HUES6 (cell line): ENCODE data around the gene LCOR.

Experiments
- H3K27ac ChIP-seq: 2 replicates; pipeline ENCODE4 v1.7.0; 2013; ENCODE audit warnings: low read depth, mild to moderate bottlenecking, low read length, inconsistent platforms
- H3K27me3 ChIP-seq: 2 replicates; pipeline ENCODE4 v1.6.1; 2013; ENCODE audit warnings: low read length; ENCODE audit not compliant: control insufficient read depth, insufficient read depth
- H3K36me3 ChIP-seq: 2 replicates; pipeline ENCODE4 v1.6.1; 2013; ENCODE audit warnings: low read length; ENCODE audit not compliant: control insufficient read depth, insufficient read depth
- H3K4me1 ChIP-seq: 2 replicates; pipeline ENCODE4 v1.6.1; 2013; ENCODE audit warnings: low read length; ENCODE audit not compliant: control insufficient read depth, insufficient read depth
- H3K4me3 ChIP-seq: 2 replicates; pipeline ENCODE4 v1.5.1; 2013; ENCODE audit warnings: low read depth, low read length
- H3K9ac ChIP-seq: one replicate; pipeline ENCODE4 v1.6.1; 2013; ENCODE audit warnings: mild to moderate bottlenecking, low read length
- H3K9me3 ChIP-seq: 2 replicates; pipeline ENCODE4 v1.6.1; 2013; ENCODE audit warnings: low read depth, low read length; ENCODE audit not compliant: control insufficient read depth, insufficient read depth

Gene LCOR

DNA sequence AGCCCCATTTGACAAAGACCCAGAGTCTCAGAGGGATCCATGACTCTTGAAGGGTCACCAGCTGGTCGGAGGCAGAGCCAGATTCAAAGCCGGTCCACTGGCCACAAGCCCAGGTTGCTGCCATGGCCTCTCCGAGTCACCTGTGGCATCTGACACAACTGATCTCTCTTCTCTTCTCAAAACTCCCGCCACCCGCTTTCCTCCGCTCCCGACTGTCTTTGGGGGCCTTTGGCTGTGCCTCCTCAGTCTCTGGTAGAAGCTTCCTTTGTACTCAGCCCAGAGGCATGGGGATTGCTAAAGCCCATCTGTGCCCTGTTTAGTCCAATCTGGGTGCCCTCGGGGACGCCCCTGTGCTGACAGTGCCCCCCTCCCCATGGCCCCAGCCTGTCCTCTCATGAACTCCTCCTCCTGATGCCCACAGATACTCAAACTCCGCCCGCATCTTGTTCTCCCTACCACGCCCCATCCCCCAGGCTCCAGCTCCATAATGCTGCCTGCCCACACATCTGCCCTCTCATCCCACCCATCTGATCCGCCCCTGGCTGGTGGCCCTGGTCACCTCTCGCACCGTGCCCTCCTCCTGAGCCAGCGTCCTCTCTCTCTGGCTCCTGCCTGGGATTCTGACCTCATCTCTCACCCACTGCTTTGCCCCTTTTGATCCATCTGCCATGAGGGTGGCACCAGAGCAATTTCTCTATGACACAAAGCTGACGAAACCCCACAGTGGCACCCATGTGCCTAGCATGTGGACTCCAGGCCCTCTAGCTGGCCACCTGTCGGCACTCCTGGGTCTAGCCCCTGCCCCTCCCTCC is 203.1 kb downstream of the LCOR start:
- peaks cover 31% of the 10 kb centered on the region for H3K4me1 ChIP-seq
- H3K27me3 ChIP-seq = peaks cover 3% of the 10 kb centered on the region; the same call in 1 of the 2 replicates
- no peaks in the 10 kb centered on the region for H3K36me3 ChIP-seq
- H3K4me3 ChIP-seq = no peak overlapping the region
- H3K27ac ChIP-seq = no peak overlapping the region
- H3K9ac ChIP-seq = no peak overlapping the region
- no peaks in the 10 kb centered on the region for H3K9me3 ChIP-seq

GRCh38 chr10:97037365-97038361 is 205.6 kb downstream of the LCOR start:
- H3K9ac ChIP-seq = no peak overlapping the region
- H3K4me3 ChIP-seq = peak overlapping the region; percentile 45
- peaks cover 3% of the 10 kb centered on the region; the same call in 1 of the 2 replicates for H3K27me3 ChIP-seq
- peaks cover 18% of the 10 kb centered on the region for H3K4me1 ChIP-seq
- no peaks in the 10 kb centered on the region for H3K36me3 ChIP-seq
- no peaks in the 10 kb centered on the region for H3K9me3 ChIP-seq
- no peak overlapping the region for H3K27ac ChIP-seq

DNA sequence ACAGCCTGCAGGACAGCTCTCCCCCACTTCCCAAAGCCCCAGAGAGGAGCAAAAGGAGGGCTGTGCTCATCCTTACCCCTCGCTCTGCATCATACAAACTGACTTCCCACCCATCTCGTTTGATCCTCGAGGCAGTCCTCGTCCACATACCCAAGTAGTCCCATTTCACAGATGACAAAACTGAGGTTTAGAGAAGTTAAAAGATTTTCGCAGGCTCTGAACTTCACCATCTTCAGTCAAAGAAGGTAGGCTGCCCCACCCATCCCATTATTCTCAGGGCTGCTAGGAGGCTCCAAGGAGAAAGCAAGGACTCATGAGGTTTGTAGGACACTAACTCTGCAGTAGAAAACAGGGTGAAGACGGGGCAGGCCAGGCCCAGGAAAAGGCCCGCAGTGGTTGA is 206.6 kb downstream of the LCOR start:
- Histone ChIP-seq H3K9me3 (no peaks in the 10 kb centered on the region), H3K9ac (no peak overlapping the region), H3K4me1 (peaks cover 14% of the 10 kb centered on the region), H3K27me3 (peaks cover 3% of the 10 kb centered on the region; the same call in 1 of the 2 replicates), H3K27ac (no peak overlapping the region), H3K4me3 (no peak overlapping the region), H3K36me3 (no peaks in the 10 kb centered on the region)

DNA sequence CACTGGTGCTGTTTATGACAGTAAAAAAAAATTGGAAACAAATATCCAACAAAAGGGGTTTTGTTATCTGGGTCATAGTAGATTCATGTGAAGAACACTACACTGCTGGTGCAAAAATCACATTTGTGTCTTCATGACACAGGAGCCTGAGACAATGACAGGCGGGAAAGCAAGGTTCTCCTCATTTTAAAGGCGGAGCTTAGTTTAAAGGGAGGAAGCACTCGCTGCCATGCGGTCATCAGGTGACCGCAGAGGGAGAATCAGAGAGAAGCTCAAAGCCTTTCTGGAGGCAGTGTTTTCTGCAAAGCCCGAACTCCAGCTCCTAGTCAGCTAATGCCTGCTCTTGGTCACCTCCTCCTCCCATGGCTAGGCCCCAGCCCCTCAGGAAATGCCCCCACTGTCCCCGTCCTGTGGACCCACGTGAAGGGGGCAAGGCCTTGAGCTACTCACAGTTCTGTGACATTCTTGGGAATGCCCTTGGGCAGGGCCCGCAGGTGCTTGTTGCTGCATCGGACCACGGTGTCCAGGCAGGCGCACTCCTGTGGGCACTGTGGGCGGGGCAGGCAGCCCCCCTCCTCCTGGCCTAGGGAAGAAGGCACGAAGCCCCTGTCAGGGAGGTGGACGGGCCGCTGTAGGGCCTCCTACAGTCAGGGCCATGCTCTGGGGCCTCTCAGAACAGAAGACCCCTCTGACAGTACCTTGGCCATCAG is 207.6 kb downstream of the LCOR start:
- no peaks in the 10 kb centered on the region for H3K9me3 ChIP-seq
- H3K27ac ChIP-seq = no peak overlapping the region
- peaks cover 8% of the 10 kb centered on the region for H3K4me1 ChIP-seq
- no peak overlapping the region for H3K9ac ChIP-seq
- peaks cover 3% of the 10 kb centered on the region; the same call in 1 of the 2 replicates for H3K27me3 ChIP-seq
- no peaks in the 10 kb centered on the region for H3K36me3 ChIP-seq
- no peak overlapping the region for H3K4me3 ChIP-seq

- H3K27ac ChIP-seq = no peak overlapping the region
- H3K4me3 ChIP-seq = no peak overlapping the region
- peaks cover 7% of the 10 kb centered on the region for H3K4me1 ChIP-seq
- no peaks in the 10 kb centered on the region for H3K9me3 ChIP-seq
- H3K36me3 ChIP-seq = no peaks in the 10 kb centered on the region
- peaks cover 3% of the 10 kb centered on the region; the same call in 1 of the 2 replicates for H3K27me3 ChIP-seq
- no peak overlapping the region for H3K9ac ChIP-seq
Observed at GRCh38 chr10:97040248-97040584, 208.1 kb downstream of the LCOR start.

- Histone ChIP-seq H3K4me1 (peaks cover 7% of the 10 kb centered on the region), H3K36me3 (no peaks in the 10 kb centered on the region), H3K4me3 (no peak overlapping the region), H3K9ac (no peak overlapping the region), H3K27ac (no peak overlapping the region), H3K27me3 (peaks cover 3% of the 10 kb centered on the region; the same call in 1 of the 2 replicates), H3K9me3 (no peaks in the 10 kb centered on the region)
Observed at GRCh38 chr10:97040706-97041105, 208.6 kb downstream of the LCOR start.

- Histone ChIP-seq H3K9ac (no peak overlapping the region), H3K36me3 (no peaks in the 10 kb centered on the region), H3K4me1 (peaks cover 7% of the 10 kb centered on the region), H3K4me3 (no peak overlapping the region), H3K9me3 (no peaks in the 10 kb centered on the region), H3K27ac (no peak overlapping the region), H3K27me3 (peaks cover 3% of the 10 kb centered on the region; the same call in 1 of the 2 replicates)
Observed at GRCh38 chr10:97042081-97042480, 210.0 kb downstream of the LCOR start.

DNA sequence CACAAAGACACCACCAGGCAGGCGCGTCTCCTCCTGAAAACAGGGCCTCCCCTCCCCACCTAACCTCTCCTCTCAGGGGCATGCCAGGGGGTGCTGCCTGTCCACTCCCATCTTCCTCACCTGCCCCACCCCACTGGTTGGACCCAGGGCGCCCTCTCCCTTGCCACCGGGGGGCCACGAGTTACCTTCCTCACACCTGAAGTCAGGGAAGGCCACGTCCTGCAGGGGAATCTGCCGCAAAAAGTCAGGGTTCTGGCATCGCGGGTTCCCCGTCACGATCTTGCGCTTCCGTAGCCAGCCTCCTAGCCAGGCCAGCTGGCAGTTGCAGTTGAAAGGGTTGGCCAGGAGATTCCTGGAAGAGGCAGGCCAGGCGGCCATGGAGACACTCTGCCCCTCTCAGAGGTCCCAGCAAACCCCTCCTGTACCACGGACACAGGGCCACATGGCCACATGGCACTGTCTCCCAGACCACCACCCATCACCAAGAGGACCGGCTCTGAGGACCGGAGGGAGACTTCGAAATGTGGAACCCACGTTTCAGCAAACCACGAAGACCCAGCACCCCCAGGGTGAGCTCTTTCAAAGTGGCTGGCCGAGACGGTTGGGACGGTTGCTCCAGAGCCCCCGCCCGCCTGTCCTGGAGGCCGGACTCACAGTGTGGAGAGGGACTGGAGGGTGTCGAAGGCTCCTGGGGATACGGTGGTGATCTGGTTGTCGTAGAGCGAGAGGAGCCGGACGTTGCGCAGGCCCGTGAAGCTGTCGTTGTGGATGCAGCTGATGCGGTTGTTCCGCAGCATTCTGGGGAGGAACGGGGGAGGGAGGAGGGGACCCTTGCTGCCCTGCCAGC is 210.8 kb downstream of the LCOR start:
- Histone ChIP-seq H3K9me3 (no peaks in the 10 kb centered on the region), H3K27ac (no peak overlapping the region), H3K27me3 (0 out of 2 replicates have a peak, but pooled peaks cover 3% of the 10 kb centered on the region), H3K9ac (no peak overlapping the region), H3K36me3 (no peaks in the 10 kb centered on the region), H3K4me1 (peaks cover 2% of the 10 kb centered on the region), H3K4me3 (no peak overlapping the region)

DNA sequence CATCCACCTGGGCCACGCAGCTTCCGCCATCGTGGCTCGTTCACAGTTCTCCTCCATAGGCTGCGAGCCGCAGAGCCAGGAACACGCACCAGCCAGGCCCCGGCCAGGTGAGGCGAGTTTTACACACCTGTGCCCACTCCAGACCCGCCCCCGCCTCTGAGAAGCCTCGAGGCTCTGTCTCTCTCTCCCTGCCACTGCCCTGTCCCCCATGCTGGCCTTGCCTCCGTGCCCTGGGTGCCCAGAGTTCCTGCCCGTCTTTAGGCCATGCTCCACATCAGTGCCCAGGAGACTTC is 211.4 kb downstream of the LCOR start:
- H3K9me3 ChIP-seq = no peaks in the 10 kb centered on the region
- H3K36me3 ChIP-seq = no peaks in the 10 kb centered on the region
- H3K27me3 ChIP-seq = no peaks in the 10 kb centered on the region
- H3K4me1 ChIP-seq = no peaks in the 10 kb centered on the region
- H3K4me3 ChIP-seq = no peak overlapping the region
- H3K9ac ChIP-seq = no peak overlapping the region
- H3K27ac ChIP-seq = no peak overlapping the region
